Mesenchymal stem cell (in vitro differentiated cells and primary cell): Measurements from ENCODE around the gene LHB.
"Not testable (repeated sequence)": the region's sequence is repeated elsewhere in the genome, so short reads cannot be mapped to it uniquely, and the experiment has no call there.

Experiments
- DNase-seq: peaks from one replicate; pipeline ENCODE4 v3.0.0-alpha.2; 2013
- H2AFZ ChIP-seq: one replicate; pipeline ENCODE4 v1.6.1; 2013; ENCODE audit warnings: low read depth, mild to moderate bottlenecking, control low read depth, inconsistent platforms, low read length, moderate library complexity
- H2AK5ac ChIP-seq: 2 replicates; pipeline ENCODE4 v1.6.1; 2013; ENCODE audit warnings: low read length, moderate library complexity, mild to moderate bottlenecking, inconsistent platforms; ENCODE audit not compliant: severe bottlenecking
- H2BK120ac ChIP-seq: one replicate; pipeline ENCODE4 v1.6.1; 2013; ENCODE audit warnings: low read depth, mild to moderate bottlenecking, inconsistent platforms, low read length, moderate library complexity
- H2BK12ac ChIP-seq, 2 experiments: one replicate each; pipeline ENCODE4 v1.6.1; 2013; ENCODE audit warnings: inconsistent platforms in 2 of 2, low read length in 2 of 2, mild to moderate bottlenecking in 2 of 2, moderate library complexity in 2 of 2, control low read depth in 1 of 2
- H2BK15ac ChIP-seq: one replicate; pipeline ENCODE4 v1.6.1; 2013; ENCODE audit warnings: mild to moderate bottlenecking, low read depth, inconsistent platforms; ENCODE audit not compliant: poor library complexity, severe bottlenecking
- H2BK5ac ChIP-seq: 2 replicates; pipeline ENCODE4 v1.6.1; 2013; ENCODE audit warnings: low read depth, mild to moderate bottlenecking, low read length, control low read depth, inconsistent platforms; ENCODE audit not compliant: poor library complexity, severe bottlenecking
- H3K14ac ChIP-seq, 2 experiments: one replicate each; pipeline ENCODE4 v1.6.1; 2013; ENCODE audit warnings: inconsistent platforms in 2 of 2, low read length in 2 of 2, control low read depth in 1 of 2, mild to moderate bottlenecking in 1 of 2, moderate library complexity in 1 of 2
- H3K18ac ChIP-seq, 2 experiments: one replicate each; pipeline ENCODE4 v1.6.1; 2013; ENCODE audit warnings: inconsistent platforms in 2 of 2, low read length in 2 of 2, control low read depth in 1 of 2, low read depth in 1 of 2, mild to moderate bottlenecking in 1 of 2
- H3K23ac ChIP-seq, 2 experiments: one replicate each; pipeline ENCODE4 v1.6.1; 2013; ENCODE audit warnings: inconsistent platforms in 2 of 2, low read length in 2 of 2, mild to moderate bottlenecking in 2 of 2, moderate library complexity in 2 of 2, control low read depth in 1 of 2
- H3K27ac ChIP-seq: 2 replicates; pipeline ENCODE4 v1.5.1; 2013; ENCODE audit warnings: mild to moderate bottlenecking, moderate library complexity, low read length, control low read depth, inconsistent platforms; ENCODE audit not compliant: poor library complexity, severe bottlenecking
- H3K27me3 ChIP-seq, 2 experiments: 2 replicates each; pipeline versions ENCODE4 v1.6.1 to v1.7.0; 2013; ENCODE audit warnings: low read length in 2 of 2, mild to moderate bottlenecking in 2 of 2, moderate library complexity in 2 of 2, control low read depth in 1 of 2, inconsistent platforms in 1 of 2; ENCODE audit not compliant: control insufficient read depth in 1 of 2, insufficient read depth in 1 of 2
- H3K36me3 ChIP-seq, 2 experiments: 2 replicates each; pipeline versions ENCODE4 v1.6.1 to v1.7.0; 2013; ENCODE audit warnings: low read length in 2 of 2, control low read depth in 1 of 2, inconsistent platforms in 1 of 2, low read depth in 1 of 2, mild to moderate bottlenecking in 1 of 2; ENCODE audit not compliant: insufficient read depth in 2 of 2, control insufficient read depth in 1 of 2
- H3K4ac ChIP-seq, 2 experiments: one replicate each; pipeline ENCODE4 v1.6.1; 2013; ENCODE audit warnings: inconsistent platforms in 2 of 2, low read length in 2 of 2, mild to moderate bottlenecking in 2 of 2, moderate library complexity in 2 of 2, control low read depth in 1 of 2, low read depth in 1 of 2
- H3K4me1 ChIP-seq: 2 replicates; pipeline ENCODE4 v1.6.1; 2013; ENCODE audit warnings: low read depth, low read length, control low read depth; ENCODE audit not compliant: control insufficient read depth, insufficient read depth
- H3K4me2 ChIP-seq: 2 replicates; pipeline ENCODE4 v1.6.1; 2013; ENCODE audit warnings: low read length, mild to moderate bottlenecking, inconsistent platforms; ENCODE audit not compliant: poor library complexity, severe bottlenecking
- H3K4me3 ChIP-seq, 2 experiments: 2 replicates each; pipeline versions ENCODE4 v1.5.1 to v1.7.0; 2013; ENCODE audit warnings: low read length in 2 of 2, mild to moderate bottlenecking in 2 of 2, control low read depth in 1 of 2, low read depth in 1 of 2; ENCODE audit not compliant: insufficient read depth in 1 of 2
- H3K79me1 ChIP-seq: replicated peaks from 2 replicates; pipeline ENCODE4 v1.6.1; 2013; ENCODE audit warnings: mild to moderate bottlenecking, control low read depth, low read length, inconsistent platforms; ENCODE audit not compliant: poor library complexity, severe bottlenecking
- H3K9ac ChIP-seq: 2 replicates; pipeline ENCODE4 v1.7.0; 2013; ENCODE audit warnings: mild to moderate bottlenecking, low read length, moderate library complexity
- H3K9me3 ChIP-seq: 2 replicates; pipeline ENCODE4 v1.7.0; 2013; ENCODE audit warnings: mild to moderate bottlenecking, low read length; ENCODE audit not compliant: control insufficient read depth
- H4K8ac ChIP-seq: one replicate; pipeline ENCODE4 v1.6.1; 2013; ENCODE audit warnings: inconsistent platforms, mild to moderate bottlenecking, low read length, moderate library complexity
- H4K91ac ChIP-seq: one replicate; pipeline ENCODE4 v1.6.1; 2013; ENCODE audit warnings: mild to moderate bottlenecking, low read length, inconsistent platforms
- WGBS: methylation state at CpG from one replicate; pipeline ENCODE4 v1.1.7; 2013; ENCODE audit warnings: mixed read lengths; 5-methylcytosine and 5-hydroxymethylcytosine counted together

The LHB gene

GRCh38 chr19:49025088-49025487 is 8.2 kb upstream of the LHB start:
- H3K4me3 ChIP-seq, DNase-seq, H2BK12ac ChIP-seq, H3K4me2 ChIP-seq, H3K23ac ChIP-seq, H3K9ac ChIP-seq, H2AFZ ChIP-seq, H2BK5ac ChIP-seq, H3K18ac ChIP-seq, H2BK15ac ChIP-seq, H3K4ac ChIP-seq, H3K36me3 ChIP-seq, H3K27ac ChIP-seq, H3K14ac ChIP-seq, H3K9me3 ChIP-seq, H2AK5ac ChIP-seq, H4K91ac ChIP-seq, H3K79me1 ChIP-seq, H2BK120ac ChIP-seq, H4K8ac ChIP-seq: not testable (repeated sequence)
- peaks cover 0 to 16% of the 10 kb centered on the region in 2 experiments for H3K27me3 ChIP-seq
- no CpG with 5 or more reads among the region's 6 CpGs for WGBS
- peaks cover 11% of the 10 kb centered on the region for H3K4me1 ChIP-seq

- H3K4me1 ChIP-seq, DNase-seq, H3K36me3 ChIP-seq, H2BK15ac ChIP-seq, H3K79me1 ChIP-seq, H3K4me2 ChIP-seq, H2BK120ac ChIP-seq, H4K8ac ChIP-seq, H3K4me3 ChIP-seq, H3K14ac ChIP-seq, H2AFZ ChIP-seq, H3K23ac ChIP-seq, H3K18ac ChIP-seq, H3K4ac ChIP-seq, H4K91ac ChIP-seq, H2AK5ac ChIP-seq, H3K9me3 ChIP-seq, H3K9ac ChIP-seq, H2BK5ac ChIP-seq, H3K27ac ChIP-seq, H2BK12ac ChIP-seq: not testable (repeated sequence)
- peaks cover 0 to 22% of the 10 kb centered on the region in 2 experiments for H3K27me3 ChIP-seq
- WGBS, result no CpG with 5 or more reads among the region's 15 CpGs
Observed at GRCh38 chr19:49024233-49024632, 7.3 kb upstream of the LHB start, which contains the start of gene CGB3. Gene CGB3, minus strand, starts transcription at chr19:49024333. Its CDS starts 362 bp downstream, at chr19:49023971.

GRCh38 chr19:49022116-49022515 is 5.2 kb upstream of the LHB start:
- H3K79me1 ChIP-seq, result no peaks in the 10 kb centered on the region
- no peaks in the 10 kb centered on the region for H3K9me3 ChIP-seq
- WGBS, result 84% methylated on average over 9 of the region's 9 CpGs
- H2AK5ac ChIP-seq, result no peak overlapping the region
- peaks cover 16% of the 10 kb centered on the region for H3K4me1 ChIP-seq
- no peak for DNase-seq
- H3K27ac ChIP-seq, result no peak overlapping the region
- H3K9ac ChIP-seq, result no peak overlapping the region
- no peak overlapping the region for H2BK12ac ChIP-seq
- H3K36me3 ChIP-seq, result peaks cover 0 to under 1% of the 10 kb centered on the region in 2 experiments
- no peak overlapping the region for H2BK120ac ChIP-seq
- no peak overlapping the region for H3K4me3 ChIP-seq
- H3K27me3 ChIP-seq, result peaks cover 5 to 30% of the 10 kb centered on the region in 2 experiments
- H2AFZ ChIP-seq, result no peak overlapping the region
- H3K4me2 ChIP-seq, result no peak overlapping the region
- no peak overlapping the region for H2BK5ac ChIP-seq
- H4K8ac ChIP-seq, result no peak overlapping the region
- H3K14ac ChIP-seq, result no peak overlapping the region
- no peak overlapping the region for H3K4ac ChIP-seq
- no peak overlapping the region for H4K91ac ChIP-seq
- H3K23ac ChIP-seq, result no peak overlapping the region
- H2BK15ac ChIP-seq, result no peak overlapping the region
- H3K18ac ChIP-seq, result no peak overlapping the region

- H2BK5ac ChIP-seq, result no peak overlapping the region
- H4K91ac ChIP-seq, result no peak overlapping the region
- H4K8ac ChIP-seq, result no peak overlapping the region
- no peaks in the 10 kb centered on the region for H3K79me1 ChIP-seq
- DNase-seq, result peak; percentile 77
- H3K36me3 ChIP-seq, result peaks cover 2 to 8% of the 10 kb centered on the region in 2 experiments
- H2AFZ ChIP-seq, result no peak overlapping the region
- H3K27ac ChIP-seq, result no peak overlapping the region
- H3K18ac ChIP-seq, result no peak overlapping the region
- no peak overlapping the region for H2AK5ac ChIP-seq
- H3K14ac ChIP-seq, result no peak overlapping the region
- H3K23ac ChIP-seq, result no peak overlapping the region
- no peak overlapping the region for H2BK120ac ChIP-seq
- H3K4me3 ChIP-seq, result no peak overlapping the region
- no peak overlapping the region for H3K9ac ChIP-seq
- H3K9me3 ChIP-seq, result no peaks in the 10 kb centered on the region
- whole genome bisulfite sequencing, result 67% methylated on average over 16 of the region's 16 CpGs
- H3K4me1 ChIP-seq, result peaks cover 16% of the 10 kb centered on the region
- no peak overlapping the region for H3K4me2 ChIP-seq
- no peak overlapping the region for H2BK15ac ChIP-seq
- H3K4ac ChIP-seq, result no peak overlapping the region
- no peak overlapping the region for H2BK12ac ChIP-seq
- peaks cover 5 to 30% of the 10 kb centered on the region in 2 experiments for H3K27me3 ChIP-seq
Observed at GRCh38 chr19:49020931-49021895, 4.3 kb upstream of the LHB start.
